Measurements from ENCODE around the gene PADI2. TPM values are rescaled to one million over a fixed set of nuclear protein-coding genes. Genes with fewer than 3 reads are reported as not detected.

Gene PADI2
- total and polyA plus RNA-seq, 9 of the 15 experiments (the other 6 are each of a cell fraction or from before 2014, with no cell fraction given) = 0.01 to 0.11 (median 0.01) TPM; not detected in 5

DNA sequence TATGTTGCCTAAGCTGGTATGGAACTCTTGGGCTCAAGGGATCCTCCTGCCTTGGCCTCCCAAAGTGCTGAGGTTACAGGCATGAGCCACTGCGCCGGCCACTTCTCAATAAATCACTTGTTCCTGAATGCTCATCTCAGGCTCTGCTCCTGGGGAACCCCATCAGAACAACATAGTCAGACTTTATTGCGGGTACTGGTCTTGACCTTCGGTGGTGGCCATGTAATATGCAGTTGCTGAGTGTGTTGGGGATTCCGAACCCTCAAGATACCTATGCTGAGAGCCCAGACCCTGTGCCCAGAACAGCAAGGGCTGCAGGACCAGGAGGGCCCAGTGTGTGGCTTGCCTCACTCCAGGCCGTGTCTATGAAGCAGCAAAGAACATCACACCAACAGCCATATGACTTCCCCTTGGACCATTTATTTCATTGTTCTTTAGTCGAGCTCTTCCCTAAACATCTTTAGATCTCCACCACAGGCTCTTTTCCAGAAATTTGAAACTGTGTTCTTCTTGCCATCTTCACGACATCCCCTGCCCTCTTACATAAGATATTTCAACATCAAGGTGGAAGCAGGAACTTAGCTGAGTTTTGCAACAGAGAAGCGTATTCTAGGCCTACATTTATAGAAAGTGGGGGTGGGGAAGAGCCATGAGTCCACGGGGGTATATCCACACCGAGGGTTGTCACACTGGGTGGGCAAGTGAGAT, 52.7 kb downstream of the PADI2 start (continued):
- TF ChIP-seq, protein P1, sequence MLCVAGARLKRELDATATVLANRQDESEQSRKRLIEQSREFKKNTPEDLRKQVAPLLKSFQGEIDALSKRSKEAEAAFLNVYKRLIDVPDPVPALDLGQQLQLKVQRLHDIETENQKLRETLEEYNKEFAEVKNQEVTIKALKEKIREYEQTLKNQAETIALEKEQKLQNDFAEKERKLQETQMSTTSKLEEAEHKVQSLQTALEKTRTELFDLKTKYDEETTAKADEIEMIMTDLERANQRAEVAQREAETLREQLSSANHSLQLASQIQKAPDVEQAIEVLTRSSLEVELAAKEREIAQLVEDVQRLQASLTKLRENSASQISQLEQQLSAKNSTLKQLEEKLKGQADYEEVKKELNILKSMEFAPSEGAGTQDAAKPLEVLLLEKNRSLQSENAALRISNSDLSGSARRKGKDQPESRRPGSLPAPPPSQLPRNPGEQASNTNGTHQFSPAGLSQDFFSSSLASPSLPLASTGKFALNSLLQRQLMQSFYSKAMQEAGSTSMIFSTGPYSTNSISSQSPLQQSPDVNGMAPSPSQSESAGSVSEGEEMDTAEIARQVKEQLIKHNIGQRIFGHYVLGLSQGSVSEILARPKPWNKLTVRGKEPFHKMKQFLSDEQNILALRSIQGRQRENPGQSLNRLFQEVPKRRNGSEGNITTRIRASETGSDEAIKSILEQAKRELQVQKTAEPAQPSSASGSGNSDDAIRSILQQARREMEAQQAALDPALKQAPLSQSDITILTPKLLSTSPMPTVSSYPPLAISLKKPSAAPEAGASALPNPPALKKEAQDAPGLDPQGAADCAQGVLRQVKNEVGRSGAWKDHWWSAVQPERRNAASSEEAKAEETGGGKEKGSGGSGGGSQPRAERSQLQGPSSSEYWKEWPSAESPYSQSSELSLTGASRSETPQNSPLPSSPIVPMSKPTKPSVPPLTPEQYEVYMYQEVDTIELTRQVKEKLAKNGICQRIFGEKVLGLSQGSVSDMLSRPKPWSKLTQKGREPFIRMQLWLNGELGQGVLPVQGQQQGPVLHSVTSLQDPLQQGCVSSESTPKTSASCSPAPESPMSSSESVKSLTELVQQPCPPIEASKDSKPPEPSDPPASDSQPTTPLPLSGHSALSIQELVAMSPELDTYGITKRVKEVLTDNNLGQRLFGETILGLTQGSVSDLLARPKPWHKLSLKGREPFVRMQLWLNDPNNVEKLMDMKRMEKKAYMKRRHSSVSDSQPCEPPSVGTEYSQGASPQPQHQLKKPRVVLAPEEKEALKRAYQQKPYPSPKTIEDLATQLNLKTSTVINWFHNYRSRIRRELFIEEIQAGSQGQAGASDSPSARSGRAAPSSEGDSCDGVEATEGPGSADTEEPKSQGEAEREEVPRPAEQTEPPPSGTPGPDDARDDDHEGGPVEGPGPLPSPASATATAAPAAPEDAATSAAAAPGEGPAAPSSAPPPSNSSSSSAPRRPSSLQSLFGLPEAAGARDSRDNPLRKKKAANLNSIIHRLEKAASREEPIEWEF (CRISPR knock-in tag; IDR thresholded peaks at IDR 0.05) = no peak
- TF ChIP-seq TAF7 (tag; IDR thresholded peaks at IDR 0.05) (no peak), PTRF (tag; IDR thresholded peaks at IDR 0.05) (no peak), MYC (IDR thresholded peaks at IDR 0.05; ENCODE audit: low read depth, low read length) (no peak), MYC (CRISPR knock-in tag; IDR thresholded peaks at IDR 0.05; ENCODE audit: borderline replicate concordance, low read depth) (no peak)
